ENCODE data around the gene PTPRT. TPM values are rescaled to one million over a fixed set of nuclear protein-coding genes. Genes with fewer than 3 reads are reported as not detected.

Gene PTPRT
- total RNA-seq, 6 donors from 2014 or later: 0.20 to 7.1 (median 3.8) TPM

DNA sequence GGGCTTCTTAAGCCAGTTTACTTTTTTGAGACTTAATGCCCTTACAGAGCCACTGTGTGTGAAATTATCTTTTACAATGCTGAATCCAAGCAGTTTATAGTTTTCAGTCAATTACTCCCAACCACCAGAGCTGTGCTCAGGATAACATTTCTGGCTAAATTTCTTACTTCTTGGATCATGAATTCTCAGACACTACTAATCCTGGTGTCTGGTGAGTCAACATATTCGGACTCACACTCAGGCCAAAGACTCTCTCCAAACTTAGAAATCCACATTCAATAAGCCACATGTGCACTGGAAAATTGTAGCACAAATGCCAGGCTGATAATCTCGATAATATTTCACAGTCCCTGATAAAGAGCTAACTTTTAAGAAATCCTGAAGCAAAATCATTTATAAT, 49.0 kb downstream of the PTPRT start:
- Histone ChIP-seq H3K27ac (no peak overlapping the region), H3K9me3 (no peaks in the 10 kb centered on the region), H3K4me1 (no peaks in the 10 kb centered on the region), H3K36me3 (no peaks in the 10 kb centered on the region), H3K4me3 (no peak overlapping the region), H3K27me3 (no peaks in the 10 kb centered on the region)
- TF ChIP-seq, protein P1, sequence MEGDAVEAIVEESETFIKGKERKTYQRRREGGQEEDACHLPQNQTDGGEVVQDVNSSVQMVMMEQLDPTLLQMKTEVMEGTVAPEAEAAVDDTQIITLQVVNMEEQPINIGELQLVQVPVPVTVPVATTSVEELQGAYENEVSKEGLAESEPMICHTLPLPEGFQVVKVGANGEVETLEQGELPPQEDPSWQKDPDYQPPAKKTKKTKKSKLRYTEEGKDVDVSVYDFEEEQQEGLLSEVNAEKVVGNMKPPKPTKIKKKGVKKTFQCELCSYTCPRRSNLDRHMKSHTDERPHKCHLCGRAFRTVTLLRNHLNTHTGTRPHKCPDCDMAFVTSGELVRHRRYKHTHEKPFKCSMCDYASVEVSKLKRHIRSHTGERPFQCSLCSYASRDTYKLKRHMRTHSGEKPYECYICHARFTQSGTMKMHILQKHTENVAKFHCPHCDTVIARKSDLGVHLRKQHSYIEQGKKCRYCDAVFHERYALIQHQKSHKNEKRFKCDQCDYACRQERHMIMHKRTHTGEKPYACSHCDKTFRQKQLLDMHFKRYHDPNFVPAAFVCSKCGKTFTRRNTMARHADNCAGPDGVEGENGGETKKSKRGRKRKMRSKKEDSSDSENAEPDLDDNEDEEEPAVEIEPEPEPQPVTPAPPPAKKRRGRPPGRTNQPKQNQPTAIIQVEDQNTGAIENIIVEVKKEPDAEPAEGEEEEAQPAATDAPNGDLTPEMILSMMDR (IDR thresholded peaks at IDR 0.05): no peak
- TF ChIP-seq EP300 (IDR thresholded peaks at IDR 0.05): no peak
- TF ChIP-seq POLR2A (IDR thresholded peaks at IDR 0.05): no peak
- no peak for TF ChIP-seq POLR2AphosphoS5 (IDR thresholded peaks at IDR 0.05)
- DNase-seq: no peak
- ATAC-seq (ENCODE audit: low FRiP score in 2 of 2): peak in 1 of 2 donors; percentile 71
- WGBS, 2 donors: 59 to 74% methylated on average over 2 of the region's 2 CpGs

DNA sequence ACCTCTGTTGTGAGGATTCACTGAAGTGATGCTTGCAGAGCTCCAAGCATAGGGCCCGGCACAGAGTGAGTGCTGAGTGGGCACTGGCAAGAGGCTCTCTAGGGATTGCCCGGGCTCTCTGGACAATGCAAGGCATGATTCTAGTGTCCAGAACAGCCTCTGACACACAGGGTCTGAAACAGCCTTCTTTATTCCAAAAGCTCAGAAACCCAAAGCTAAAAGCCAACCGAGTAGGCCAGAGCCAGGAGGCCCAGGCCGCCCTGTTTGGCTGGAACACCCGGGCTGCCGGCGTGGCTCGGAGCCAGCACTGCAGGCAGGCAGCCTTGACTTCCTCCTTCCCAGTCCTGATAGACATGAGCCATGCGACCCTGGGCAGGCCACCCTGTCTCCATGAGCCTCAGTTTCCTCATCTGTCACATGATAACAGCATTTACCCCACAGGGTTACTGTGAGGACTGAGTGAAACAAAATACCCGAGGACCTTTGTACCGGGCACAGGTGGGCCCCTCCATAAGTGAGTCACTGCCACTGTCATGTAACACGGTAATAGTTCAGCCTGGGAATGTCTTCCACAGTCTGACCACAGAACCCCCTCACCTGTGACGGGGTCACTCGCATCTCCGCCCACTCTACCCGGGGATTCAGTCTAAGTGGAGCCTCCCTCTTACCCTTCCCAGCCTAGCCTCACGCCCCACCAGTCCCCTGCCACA, 51.5 kb downstream of the PTPRT start:
- TF ChIP-seq EP300 (IDR thresholded peaks at IDR 0.05): no peak
- TF ChIP-seq, protein P1 (IDR thresholded peaks at IDR 0.05): no peak
- TF ChIP-seq POLR2AphosphoS5 (IDR thresholded peaks at IDR 0.05): no peak
- TF ChIP-seq POLR2A (IDR thresholded peaks at IDR 0.05): no peak
- no peaks in the 10 kb centered on the region for H3K9me3 ChIP-seq
- H3K36me3 ChIP-seq: no peaks in the 10 kb centered on the region
- H3K27me3 ChIP-seq: no peaks in the 10 kb centered on the region
- WGBS, 2 donors: 76 to 85% methylated on average over 8 to 17 of the region's 17 CpGs
- ATAC-seq (ENCODE audit: low FRiP score in 2 of 2) (peak in 1 of 2 donors; percentile 20), DNase-seq (peak in 1 of 2 donors; percentile 74)
- no peak overlapping the region for H3K27ac ChIP-seq
- no peak overlapping the region for H3K4me3 ChIP-seq
- H3K4me1 ChIP-seq: no peaks in the 10 kb centered on the region

DNA sequence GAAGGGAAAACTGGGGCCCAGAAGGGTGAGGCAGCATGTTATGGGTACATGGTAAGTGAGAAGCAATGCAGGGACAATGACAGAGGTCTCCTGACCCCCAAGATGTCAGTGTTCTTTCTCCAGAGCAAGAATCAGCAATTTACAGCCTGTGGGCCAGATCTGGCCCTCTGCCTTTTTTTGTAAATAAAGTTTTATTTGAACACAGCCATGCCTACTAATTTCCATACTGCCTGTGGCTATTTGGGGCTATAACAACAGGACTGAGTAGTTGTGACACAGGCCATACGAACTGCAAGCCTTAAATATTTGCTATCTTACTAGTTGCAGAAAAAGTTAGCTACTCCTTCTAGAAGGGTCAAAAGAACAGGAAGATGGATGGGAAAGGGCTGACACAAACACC, 52.5 kb downstream of the PTPRT start:
- WGBS, 2 donors: 79 to 80% methylated on average over 1 of the region's 1 CpG
- Histone ChIP-seq H3K4me3 (no peak overlapping the region), H3K27me3 (no peaks in the 10 kb centered on the region), H3K27ac (no peak overlapping the region), H3K4me1 (no peaks in the 10 kb centered on the region), H3K9me3 (no peaks in the 10 kb centered on the region), H3K36me3 (no peaks in the 10 kb centered on the region)
- TF ChIP-seq, protein P1 (IDR thresholded peaks at IDR 0.05): no peak
- ATAC-seq (ENCODE audit: low FRiP score in 2 of 2) (no peak), DNase-seq (no peak)

DNA sequence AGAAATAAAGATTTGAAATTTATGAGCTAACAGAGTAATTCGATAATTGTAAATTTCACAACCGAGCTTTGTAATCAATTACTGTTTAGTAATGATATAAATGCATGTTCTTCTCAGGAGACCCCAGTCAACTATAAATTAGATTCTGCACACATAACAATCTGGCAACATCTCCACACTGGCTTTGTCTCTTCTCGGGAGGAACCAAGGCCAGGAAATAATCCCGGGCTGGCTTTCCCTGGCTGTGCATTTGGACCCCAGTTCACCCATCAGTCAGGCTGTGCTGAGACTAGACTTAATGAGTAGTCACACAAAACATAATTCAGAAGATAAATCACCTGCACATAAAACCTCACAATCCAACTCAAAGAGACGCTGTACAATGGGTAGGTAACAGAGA, 65.5 kb downstream of the PTPRT start:
- DNase-seq: no peak
- H3K4me3 ChIP-seq: no peak overlapping the region
- WGBS, 2 donors: 87 to 93% methylated on average over 5 of the region's 5 CpGs
- H3K9me3 ChIP-seq: no peaks in the 10 kb centered on the region
- TF ChIP-seq POLR2A (IDR thresholded peaks at IDR 0.05) (no peak), POLR2AphosphoS5 (IDR thresholded peaks at IDR 0.05) (no peak), EP300 (IDR thresholded peaks at IDR 0.05) (no peak)
- TF ChIP-seq, protein P1 (IDR thresholded peaks at IDR 0.05): no peak
- no peaks in the 10 kb centered on the region for H3K36me3 ChIP-seq
- no peak for ATAC-seq (ENCODE audit: low FRiP score in 2 of 2)
- H3K27me3 ChIP-seq: no peaks in the 10 kb centered on the region
- H3K4me1 ChIP-seq: no peaks in the 10 kb centered on the region
- H3K27ac ChIP-seq: no peak overlapping the region

DNA sequence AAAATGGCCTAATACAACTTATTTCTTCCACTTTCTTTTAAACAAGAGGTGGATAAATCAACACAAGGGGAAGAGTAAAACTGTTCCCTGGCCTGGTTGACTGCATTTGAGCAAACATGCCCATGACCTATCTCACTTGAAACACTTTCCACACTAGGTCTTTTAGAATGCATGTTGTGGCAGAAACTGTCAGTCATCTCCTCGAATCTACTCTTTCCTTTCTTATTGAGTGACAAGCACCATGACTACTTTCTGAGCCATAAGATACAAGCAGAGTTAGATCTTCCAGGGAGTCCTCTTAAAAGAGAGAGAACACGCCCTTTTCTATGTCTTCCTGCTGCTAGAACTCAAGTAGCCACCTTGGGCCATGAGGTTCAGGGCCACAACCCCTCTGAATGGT, 66.5 kb downstream of the PTPRT start:
- no peak for DNase-seq
- no peaks in the 10 kb centered on the region for H3K4me1 ChIP-seq
- no peak for ATAC-seq (ENCODE audit: low FRiP score in 2 of 2)
- H3K36me3 ChIP-seq: no peaks in the 10 kb centered on the region
- H3K9me3 ChIP-seq: no peaks in the 10 kb centered on the region
- no peak overlapping the region for H3K27ac ChIP-seq
- no peak for TF ChIP-seq POLR2AphosphoS5 (IDR thresholded peaks at IDR 0.05)
- TF ChIP-seq POLR2A (IDR thresholded peaks at IDR 0.05): no peak
- TF ChIP-seq, protein P1 (IDR thresholded peaks at IDR 0.05): no peak
- no peak for TF ChIP-seq EP300 (IDR thresholded peaks at IDR 0.05)
- no peaks in the 10 kb centered on the region for H3K27me3 ChIP-seq
- WGBS, 2 donors: 56 to 69% methylated on average over 2 of the region's 2 CpGs
- no peak overlapping the region for H3K4me3 ChIP-seq
